ENCODE results near the gene SSTR4. TPM values are rescaled to one million over a fixed set of nuclear protein-coding genes. Genes with fewer than 3 reads are reported as not detected.
"Not testable (repeated sequence)": the region's sequence is repeated elsewhere in the genome, so short reads cannot be mapped to it uniquely, and the experiment has no call there.

The SSTR4 gene
- total and polyA plus RNA-seq, 2 donors (not counting 3 experiments of a cell fraction or from before 2014, with no cell fraction given): not detected

DNA sequence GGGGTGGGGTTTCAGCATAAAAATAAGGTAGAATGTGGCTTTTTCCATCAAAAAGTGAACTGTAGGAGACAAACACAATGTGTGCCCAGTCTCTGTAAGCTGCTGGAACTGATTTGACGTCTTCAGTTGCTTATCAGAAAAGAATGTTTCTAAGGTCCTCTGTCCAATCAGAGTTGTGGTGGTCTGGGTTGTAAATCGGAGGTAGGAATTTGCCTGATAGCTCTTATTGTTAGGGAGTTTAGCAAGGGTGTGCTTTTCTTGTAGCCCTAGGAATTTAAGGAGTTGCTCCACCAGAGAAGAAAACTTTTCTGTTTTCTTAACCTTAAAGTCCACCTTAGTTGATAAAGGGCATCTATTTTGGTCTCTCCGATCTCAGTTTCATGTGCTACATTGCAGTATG, 10.4 kb upstream of the SSTR4 start:
- Histone ChIP-seq H3K9me3 (replicated peaks; ENCODE audit: control insufficient read depth, insufficient read depth, low read length) (no peaks in the 10 kb centered on the region), H4K20me1 (replicated peaks; ENCODE audit: control insufficient read depth, extremely low read depth, insufficient read depth, low read length) (no peaks in the 10 kb centered on the region), H3K4me3 (replicated peaks in 1 of 3; ENCODE audit: insufficient read depth in 1 of 3, low read depth in 1 of 3, low read length in 3 of 3) (no peak overlapping the region), H2AFZ (ENCODE audit: low read depth, low read length) (no peak overlapping the region), H3K36me3 (ENCODE audit: control insufficient read depth in 2 of 2, extremely low read depth in 1 of 2, insufficient read depth in 2 of 2, low read length in 2 of 2) (no peaks in the 10 kb centered on the region), H3K27me3 (ENCODE audit: control insufficient read depth in 2 of 2, insufficient read depth in 2 of 2, low read length in 2 of 2) (peaks cover 2 to 3% of the 10 kb centered on the region in 2 experiments), H3K9me1 (replicated peaks; ENCODE audit: control insufficient read depth, extremely low read depth, insufficient read depth, low read length) (no peaks in the 10 kb centered on the region), H3K27ac (ENCODE audit: insufficient read depth, low read depth, low read length) (no peak overlapping the region), H3K4me2 (ENCODE audit: insufficient read depth, low read length) (no peak overlapping the region), H3K79me2 (ENCODE audit: control insufficient read depth, insufficient read depth, low read length) (no peaks in the 10 kb centered on the region), H3K9ac (replicated peaks; ENCODE audit: extremely low read depth, insufficient read depth, low read length) (no peak overlapping the region), H3K4me1 (ENCODE audit: control insufficient read depth, extremely low read depth, insufficient read depth, low read length) (no peaks in the 10 kb centered on the region)
- no peak for TF ChIP-seq EZH2 (IDR thresholded peaks at IDR 0.05; ENCODE audit: borderline replicate concordance, low read depth, low read length, severe bottlenecking)
- TF ChIP-seq, protein P1, sequence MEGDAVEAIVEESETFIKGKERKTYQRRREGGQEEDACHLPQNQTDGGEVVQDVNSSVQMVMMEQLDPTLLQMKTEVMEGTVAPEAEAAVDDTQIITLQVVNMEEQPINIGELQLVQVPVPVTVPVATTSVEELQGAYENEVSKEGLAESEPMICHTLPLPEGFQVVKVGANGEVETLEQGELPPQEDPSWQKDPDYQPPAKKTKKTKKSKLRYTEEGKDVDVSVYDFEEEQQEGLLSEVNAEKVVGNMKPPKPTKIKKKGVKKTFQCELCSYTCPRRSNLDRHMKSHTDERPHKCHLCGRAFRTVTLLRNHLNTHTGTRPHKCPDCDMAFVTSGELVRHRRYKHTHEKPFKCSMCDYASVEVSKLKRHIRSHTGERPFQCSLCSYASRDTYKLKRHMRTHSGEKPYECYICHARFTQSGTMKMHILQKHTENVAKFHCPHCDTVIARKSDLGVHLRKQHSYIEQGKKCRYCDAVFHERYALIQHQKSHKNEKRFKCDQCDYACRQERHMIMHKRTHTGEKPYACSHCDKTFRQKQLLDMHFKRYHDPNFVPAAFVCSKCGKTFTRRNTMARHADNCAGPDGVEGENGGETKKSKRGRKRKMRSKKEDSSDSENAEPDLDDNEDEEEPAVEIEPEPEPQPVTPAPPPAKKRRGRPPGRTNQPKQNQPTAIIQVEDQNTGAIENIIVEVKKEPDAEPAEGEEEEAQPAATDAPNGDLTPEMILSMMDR (IDR thresholded peaks at IDR 0.05; ENCODE audit: extremely low read depth in 1 of 2, insufficient read depth in 1 of 2, low read depth in 1 of 2, low read length in 2 of 2): no peak
- TF ChIP-seq POLR2A (IDR thresholded peaks at IDR 0.05; ENCODE audit: low read depth, low read length): no peak
- TF ChIP-seq, protein P2, sequence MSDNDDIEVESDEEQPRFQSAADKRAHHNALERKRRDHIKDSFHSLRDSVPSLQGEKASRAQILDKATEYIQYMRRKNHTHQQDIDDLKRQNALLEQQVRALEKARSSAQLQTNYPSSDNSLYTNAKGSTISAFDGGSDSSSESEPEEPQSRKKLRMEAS (IDR thresholded peaks at IDR 0.05; ENCODE audit: insufficient read depth, insufficient read length): no peak
- intact Hi-C loops (cut with micrococcal nuclease) (no loop called here), dilution Hi-C loops (cut with MboI; ENCODE audit: extremely low pct_ligation_motif_present, low sequenced_read_pairs) (no loop called here)
- POLR2A ChIA-PET: no interaction called here
- FAIRE-seq: no peak
- no TSS peak for BruUV-seq (replicated peaks)
- CTCF ChIA-PET: no interaction called here
- no peak for DNase-seq (ENCODE audit: low read depth, low spot score)

DNA sequence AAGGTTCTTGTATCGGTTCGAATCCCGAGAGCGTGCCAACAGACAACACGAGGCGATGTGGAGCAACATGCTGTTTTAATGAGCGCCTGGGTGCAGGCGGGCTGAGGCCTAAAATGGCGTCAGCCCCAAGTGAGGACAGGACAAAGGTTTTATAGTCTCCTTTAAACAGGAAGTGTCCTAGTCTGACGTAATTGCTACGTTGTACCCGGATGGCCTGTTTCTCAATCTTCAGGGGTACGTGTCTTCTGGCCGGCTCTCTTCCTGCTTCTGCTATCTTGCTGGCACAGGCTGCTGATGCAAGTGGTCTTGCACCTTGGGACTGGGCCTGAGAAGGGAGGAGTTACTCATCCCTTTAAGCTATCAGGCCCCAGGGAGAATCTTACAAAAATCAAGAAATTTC, 9.6 kb upstream of the SSTR4 start:
- H3K4me2 ChIP-seq (ENCODE audit: insufficient read depth, low read length); H3K4me1 ChIP-seq (ENCODE audit: control insufficient read depth, extremely low read depth, insufficient read depth, low read length); dilution Hi-C loops (cut with MboI; ENCODE audit: extremely low pct_ligation_motif_present, low sequenced_read_pairs); FAIRE-seq; H3K9me1 ChIP-seq (replicated peaks; ENCODE audit: control insufficient read depth, extremely low read depth, insufficient read depth, low read length); H3K9ac ChIP-seq (replicated peaks; ENCODE audit: extremely low read depth, insufficient read depth, low read length); BruUV-seq (replicated peaks); H3K4me3 ChIP-seq (replicated peaks in 1 of 3; ENCODE audit: insufficient read depth in 1 of 3, low read depth in 1 of 3, low read length in 3 of 3); CTCF ChIA-PET; H4K20me1 ChIP-seq (replicated peaks; ENCODE audit: control insufficient read depth, extremely low read depth, insufficient read depth, low read length); POLR2A ChIA-PET; H3K36me3 ChIP-seq (ENCODE audit: control insufficient read depth in 2 of 2, extremely low read depth in 1 of 2, insufficient read depth in 2 of 2, low read length in 2 of 2); DNase-seq (ENCODE audit: low read depth, low spot score); H3K27me3 ChIP-seq (ENCODE audit: control insufficient read depth in 2 of 2, insufficient read depth in 2 of 2, low read length in 2 of 2); H3K9me3 ChIP-seq (replicated peaks; ENCODE audit: control insufficient read depth, insufficient read depth, low read length); intact Hi-C loops (cut with micrococcal nuclease); H3K79me2 ChIP-seq (ENCODE audit: control insufficient read depth, insufficient read depth, low read length); H3K27ac ChIP-seq (ENCODE audit: insufficient read depth, low read depth, low read length); H2AFZ ChIP-seq (ENCODE audit: low read depth, low read length): not testable (repeated sequence)
